MM.1S (cell line): ENCODE data around the gene ERICH4.

ENCODE experiments used
- EZH2 ChIP-seq: fragments of 300-600 bp; sonication (generic); optimal IDR thresholded peaks from 2 replicates; pipeline ENCODE3; 2017; ENCODE audit warnings: low read depth, mild to moderate bottlenecking, antibody characterized with exemption, low read length, mixed read lengths
- EZH2phosphoT487 ChIP-seq: fragments of 300-600 bp; sonication (generic); IDR thresholded peaks from 2 replicates; pipeline ENCODE4 v1.6.1; 2018; ENCODE audit warnings: antibody characterized with exemption, low read length
- TF ChIP-seq, protein P1 (sequence below): fragments of 300-600 bp; sonication (generic); IDR thresholded peaks from 2 replicates; pipeline ENCODE4 v1.5.1; 2016; ENCODE audit warnings: antibody characterized with exemption, low read length, mixed read lengths

- TF ChIP-seq, protein P1, sequence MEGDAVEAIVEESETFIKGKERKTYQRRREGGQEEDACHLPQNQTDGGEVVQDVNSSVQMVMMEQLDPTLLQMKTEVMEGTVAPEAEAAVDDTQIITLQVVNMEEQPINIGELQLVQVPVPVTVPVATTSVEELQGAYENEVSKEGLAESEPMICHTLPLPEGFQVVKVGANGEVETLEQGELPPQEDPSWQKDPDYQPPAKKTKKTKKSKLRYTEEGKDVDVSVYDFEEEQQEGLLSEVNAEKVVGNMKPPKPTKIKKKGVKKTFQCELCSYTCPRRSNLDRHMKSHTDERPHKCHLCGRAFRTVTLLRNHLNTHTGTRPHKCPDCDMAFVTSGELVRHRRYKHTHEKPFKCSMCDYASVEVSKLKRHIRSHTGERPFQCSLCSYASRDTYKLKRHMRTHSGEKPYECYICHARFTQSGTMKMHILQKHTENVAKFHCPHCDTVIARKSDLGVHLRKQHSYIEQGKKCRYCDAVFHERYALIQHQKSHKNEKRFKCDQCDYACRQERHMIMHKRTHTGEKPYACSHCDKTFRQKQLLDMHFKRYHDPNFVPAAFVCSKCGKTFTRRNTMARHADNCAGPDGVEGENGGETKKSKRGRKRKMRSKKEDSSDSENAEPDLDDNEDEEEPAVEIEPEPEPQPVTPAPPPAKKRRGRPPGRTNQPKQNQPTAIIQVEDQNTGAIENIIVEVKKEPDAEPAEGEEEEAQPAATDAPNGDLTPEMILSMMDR: no peak
- TF ChIP-seq EZH2 (no peak), EZH2phosphoT487 (no peak)
Observed at GRCh38 chr19:41457241-41457640, 14.3 kb downstream of the ERICH4 start.
